Loucy (cell line): ENCODE measurements around the gene RFTN2.

Experiments used
- H2AFZ ChIP-seq: fragments of 200-600 bp; sonication (generic); 2 replicates; pipeline ENCODE4 v1.6.0; 2016; ENCODE audit warnings: antibody characterized with exemption, mild to moderate bottlenecking, low read length, moderate library complexity
- H3F3A ChIP-seq: fragments of 200-600 bp; 2 replicates; pipeline ENCODE4 v1.6.0; 2016; ENCODE audit warnings: antibody characterized with exemption, low read depth, mild to moderate bottlenecking
- H3K27me3 ChIP-seq: fragments of 200-600 bp; sonication (generic); 2 replicates; pipeline ENCODE4 v1.6.1; 2014; ENCODE audit warnings: low read length, mild to moderate bottlenecking; ENCODE audit not compliant: insufficient read depth, poor library complexity, severe bottlenecking
- H3K36me3 ChIP-seq: fragments of 200-600 bp; sonication (generic); 2 replicates; pipeline ENCODE4 v1.6.1; 2016; ENCODE audit warnings: low read length; ENCODE audit not compliant: insufficient read depth
- H3K4me1 ChIP-seq: fragments of 200-600 bp; sonication (generic); 2 replicates; pipeline ENCODE4 v1.5.1; 2014; ENCODE audit warnings: low read length, mild to moderate bottlenecking; ENCODE audit not compliant: insufficient read depth, poor library complexity, severe bottlenecking
- H3K4me2 ChIP-seq: fragments of 200-600 bp; sonication (generic); 2 replicates; pipeline ENCODE4 v1.6.0; 2014; ENCODE audit warnings: antibody characterized with exemption, low read length, low read depth, mild to moderate bottlenecking; ENCODE audit not compliant: poor library complexity, severe bottlenecking
- H3K4me3 ChIP-seq: fragments of 200-600 bp; sonication (generic); 2 replicates; pipeline ENCODE4 v1.5.1; 2014; ENCODE audit warnings: low read length, mild to moderate bottlenecking, mixed read lengths; ENCODE audit not compliant: poor library complexity, severe bottlenecking
- H3K79me2 ChIP-seq: fragments of 200-600 bp; sonication (generic); 2 replicates; pipeline ENCODE4 v1.6.1; 2014; ENCODE audit warnings: low read length; ENCODE audit not compliant: insufficient read depth
- H3K9ac ChIP-seq: fragments of 200-600 bp; sonication (generic); 2 replicates; pipeline ENCODE4 v1.6.0; 2014; ENCODE audit warnings: mild to moderate bottlenecking, low read depth, low read length, moderate library complexity; ENCODE audit not compliant: poor library complexity, severe bottlenecking
- H3K9me2 ChIP-seq: fragments of 200-600 bp; sonication (generic); replicated peaks from 2 replicates; pipeline ENCODE4 v1.6.1; 2016; ENCODE audit warnings: low read depth, low read length, mixed read lengths
- H3K9me3 ChIP-seq: fragments of 200-600 bp; sonication (generic); 2 replicates; pipeline ENCODE4 v1.6.1; 2014; ENCODE audit warnings: mild to moderate bottlenecking, antibody characterized with exemption, low read length, low read depth; ENCODE audit not compliant: insufficient read depth
- H4K20me1 ChIP-seq: fragments of 200-600 bp; sonication (generic); 2 replicates; pipeline ENCODE4 v1.6.0; 2014; ENCODE audit warnings: antibody characterized with exemption, low read length, mild to moderate bottlenecking; ENCODE audit not compliant: insufficient read depth, poor library complexity, severe bottlenecking
- EZH2phosphoT487 ChIP-seq: fragments of 200-600 bp; IDR thresholded peaks from 2 replicates; pipeline ENCODE4 v1.6.1; 2018; ENCODE audit warnings: antibody characterized with exemption, mild to moderate bottlenecking, moderate library complexity, borderline replicate concordance
- TF ChIP-seq, protein P1 (sequence below): fragments of 200-600 bp; sonication (generic); conservative IDR thresholded peaks from 2 replicates; pipeline ENCODE4 v1.5.1; 2014; ENCODE audit warnings: mild to moderate bottlenecking, antibody characterized with exemption, low read length

Gene RFTN2

DNA sequence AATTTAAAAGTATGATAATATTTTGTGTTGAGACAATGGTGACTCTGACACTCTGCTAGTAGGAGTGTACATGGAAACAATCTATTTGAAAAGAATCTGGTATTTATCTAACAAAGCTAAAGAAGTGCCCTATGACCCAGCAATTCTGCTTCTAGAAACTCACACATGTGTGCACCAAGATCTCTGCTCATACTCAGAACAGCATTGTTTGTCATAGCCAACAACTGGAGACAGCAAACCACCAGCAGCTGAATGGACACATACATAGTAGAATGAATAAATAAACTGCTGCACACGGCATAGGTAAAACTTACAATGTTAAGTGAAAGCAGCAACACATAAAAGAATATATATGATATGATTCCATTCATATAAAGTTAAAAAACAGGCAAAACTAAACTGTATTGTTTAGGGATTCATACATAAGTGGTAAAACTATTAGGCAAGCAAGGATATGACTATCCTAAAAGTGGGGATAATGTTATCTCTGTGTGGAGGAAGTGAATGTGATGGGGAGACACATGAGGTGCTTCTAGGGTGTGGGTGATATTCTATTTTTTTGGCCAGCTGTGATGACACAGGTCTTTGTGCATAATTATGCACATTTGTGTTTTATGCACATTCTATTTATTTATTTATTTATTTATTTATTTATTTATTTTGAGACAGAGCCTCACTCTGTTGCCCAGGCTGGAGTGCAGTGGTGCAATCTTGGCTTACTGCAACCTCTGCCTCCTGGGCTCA is 71.1 kb downstream of the RFTN2 start:
- H3K4me2 ChIP-seq = no peak overlapping the region
- H3K4me3 ChIP-seq = no peak overlapping the region
- H4K20me1 ChIP-seq = no peaks in the 10 kb centered on the region
- no peaks in the 10 kb centered on the region for H3K9me2 ChIP-seq
- no peak overlapping the region for H2AFZ ChIP-seq
- no peaks in the 10 kb centered on the region for H3K4me1 ChIP-seq
- H3K36me3 ChIP-seq = no peaks in the 10 kb centered on the region
- no peaks in the 10 kb centered on the region for H3K27me3 ChIP-seq
- TF ChIP-seq, protein P1, sequence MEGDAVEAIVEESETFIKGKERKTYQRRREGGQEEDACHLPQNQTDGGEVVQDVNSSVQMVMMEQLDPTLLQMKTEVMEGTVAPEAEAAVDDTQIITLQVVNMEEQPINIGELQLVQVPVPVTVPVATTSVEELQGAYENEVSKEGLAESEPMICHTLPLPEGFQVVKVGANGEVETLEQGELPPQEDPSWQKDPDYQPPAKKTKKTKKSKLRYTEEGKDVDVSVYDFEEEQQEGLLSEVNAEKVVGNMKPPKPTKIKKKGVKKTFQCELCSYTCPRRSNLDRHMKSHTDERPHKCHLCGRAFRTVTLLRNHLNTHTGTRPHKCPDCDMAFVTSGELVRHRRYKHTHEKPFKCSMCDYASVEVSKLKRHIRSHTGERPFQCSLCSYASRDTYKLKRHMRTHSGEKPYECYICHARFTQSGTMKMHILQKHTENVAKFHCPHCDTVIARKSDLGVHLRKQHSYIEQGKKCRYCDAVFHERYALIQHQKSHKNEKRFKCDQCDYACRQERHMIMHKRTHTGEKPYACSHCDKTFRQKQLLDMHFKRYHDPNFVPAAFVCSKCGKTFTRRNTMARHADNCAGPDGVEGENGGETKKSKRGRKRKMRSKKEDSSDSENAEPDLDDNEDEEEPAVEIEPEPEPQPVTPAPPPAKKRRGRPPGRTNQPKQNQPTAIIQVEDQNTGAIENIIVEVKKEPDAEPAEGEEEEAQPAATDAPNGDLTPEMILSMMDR = no peak
- TF ChIP-seq EZH2phosphoT487 = no peak
- no peak overlapping the region for H3K9ac ChIP-seq
- no peaks in the 10 kb centered on the region for H3K9me3 ChIP-seq
- H3F3A ChIP-seq = no peaks in the 10 kb centered on the region
- H3K79me2 ChIP-seq = no peaks in the 10 kb centered on the region

DNA sequence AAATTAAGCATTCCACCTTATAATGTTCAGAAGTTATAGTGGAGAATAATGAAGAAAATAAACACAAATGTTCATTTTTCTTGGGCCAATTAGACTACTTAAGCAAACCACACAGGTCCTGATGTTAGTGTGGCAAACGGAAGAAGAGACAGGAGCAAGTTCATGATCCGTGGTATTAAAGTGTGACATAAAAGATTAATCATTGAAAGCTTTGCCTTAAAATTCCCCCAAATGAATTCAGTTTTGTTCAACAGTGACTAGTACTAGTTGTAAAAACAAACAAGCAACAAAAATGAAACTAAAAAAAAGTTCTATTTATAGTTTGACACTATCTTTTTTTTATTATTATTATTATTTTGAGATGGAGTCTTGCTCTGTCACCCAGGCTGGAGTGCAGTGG is 73.7 kb downstream of the RFTN2 start:
- no peak overlapping the region for H3K9ac ChIP-seq
- H3K4me2 ChIP-seq = no peak overlapping the region
- no peaks in the 10 kb centered on the region for H3K27me3 ChIP-seq
- no peak for TF ChIP-seq EZH2phosphoT487
- TF ChIP-seq, protein P1 = no peak
- H3K9me3 ChIP-seq = no peaks in the 10 kb centered on the region
- H3K4me1 ChIP-seq = no peaks in the 10 kb centered on the region
- H4K20me1 ChIP-seq = no peaks in the 10 kb centered on the region
- H2AFZ ChIP-seq = peak overlapping the region; percentile 65; the same call in 1 of the 2 replicates
- no peaks in the 10 kb centered on the region for H3K36me3 ChIP-seq
- no peaks in the 10 kb centered on the region for H3K79me2 ChIP-seq
- no peaks in the 10 kb centered on the region for H3F3A ChIP-seq
- no peaks in the 10 kb centered on the region for H3K9me2 ChIP-seq
- H3K4me3 ChIP-seq = no peak overlapping the region

DNA sequence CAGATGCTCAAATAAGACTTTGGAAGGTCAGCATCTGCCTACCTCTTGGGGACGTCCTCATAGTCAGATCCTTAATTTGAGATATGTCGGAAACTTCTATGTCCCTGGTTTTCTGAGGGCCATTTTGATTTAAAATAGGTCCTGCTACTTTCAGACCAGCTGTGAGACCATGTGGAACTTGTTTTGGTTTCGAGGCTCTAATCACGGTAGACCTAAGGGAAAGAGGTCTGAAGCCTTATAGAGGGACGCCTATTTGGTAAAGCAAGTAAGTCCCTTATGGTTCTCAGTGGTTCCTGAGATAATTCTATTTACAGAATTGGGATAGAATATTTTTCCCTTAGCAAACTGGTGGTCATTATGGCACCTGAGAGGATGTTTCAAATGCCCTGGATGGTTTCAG is 75.1 kb downstream of the RFTN2 start:
- Histone ChIP-seq H3K9ac (no peak overlapping the region), H3K27me3 (no peaks in the 10 kb centered on the region), H4K20me1 (no peaks in the 10 kb centered on the region), H3K4me3 (no peak overlapping the region), H3K9me2 (no peaks in the 10 kb centered on the region), H3K9me3 (no peaks in the 10 kb centered on the region), H3K36me3 (no peaks in the 10 kb centered on the region), H3K4me1 (no peaks in the 10 kb centered on the region), H3K4me2 (no peak overlapping the region), H3F3A (no peaks in the 10 kb centered on the region), H2AFZ (no peak overlapping the region), H3K79me2 (no peaks in the 10 kb centered on the region)
- TF ChIP-seq, protein P1 = no peak
- no peak for TF ChIP-seq EZH2phosphoT487
